Measurements from ENCODE around the gene MYBPHL. TPM values are rescaled to one million over a fixed set of nuclear protein-coding genes. Genes with fewer than 3 reads are reported as not detected.

Gene MYBPHL, protein sequence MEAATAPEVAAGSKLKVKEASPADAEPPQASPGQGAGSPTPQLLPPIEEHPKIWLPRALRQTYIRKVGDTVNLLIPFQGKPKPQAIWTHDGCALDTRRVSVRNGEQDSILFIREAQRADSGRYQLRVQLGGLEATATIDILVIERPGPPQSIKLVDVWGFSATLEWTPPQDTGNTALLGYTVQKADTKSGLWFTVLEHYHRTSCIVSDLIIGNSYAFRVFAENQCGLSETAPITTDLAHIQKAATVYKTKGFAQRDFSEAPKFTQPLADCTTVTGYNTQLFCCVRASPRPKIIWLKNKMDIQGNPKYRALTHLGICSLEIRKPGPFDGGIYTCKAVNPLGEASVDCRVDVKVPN
- not detected for total RNA-seq

DNA sequence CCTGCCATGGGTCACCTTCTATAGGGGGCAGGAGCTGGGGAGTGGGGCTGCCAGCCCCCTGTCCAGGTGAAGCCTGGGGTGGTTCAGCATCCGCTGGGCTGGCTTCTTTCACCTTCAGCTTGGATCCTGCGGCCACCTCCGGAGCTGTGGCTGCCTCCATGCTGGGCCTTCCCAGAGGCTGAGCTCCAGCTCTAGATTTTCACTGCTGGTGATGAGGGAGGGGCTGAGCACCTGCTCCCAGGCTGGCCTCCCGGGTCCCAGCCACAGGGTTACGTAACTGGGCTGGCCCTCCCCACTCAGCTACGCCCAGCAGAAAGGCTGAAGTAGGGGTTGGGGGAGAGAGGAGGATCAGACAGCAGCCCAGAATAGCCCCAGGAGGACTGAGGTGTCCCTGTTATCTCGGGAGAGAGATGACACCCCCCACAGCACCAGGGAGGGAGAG lies at the start of gene MYBPHL:
Gene MYBPHL (minus strand): TSS at position 180 of the 442 bp plus-strand sequence. CDS start 20 bp downstream, at position 160.
- DNase-seq (ENCODE audit: low spot score): no peak

DNA sequence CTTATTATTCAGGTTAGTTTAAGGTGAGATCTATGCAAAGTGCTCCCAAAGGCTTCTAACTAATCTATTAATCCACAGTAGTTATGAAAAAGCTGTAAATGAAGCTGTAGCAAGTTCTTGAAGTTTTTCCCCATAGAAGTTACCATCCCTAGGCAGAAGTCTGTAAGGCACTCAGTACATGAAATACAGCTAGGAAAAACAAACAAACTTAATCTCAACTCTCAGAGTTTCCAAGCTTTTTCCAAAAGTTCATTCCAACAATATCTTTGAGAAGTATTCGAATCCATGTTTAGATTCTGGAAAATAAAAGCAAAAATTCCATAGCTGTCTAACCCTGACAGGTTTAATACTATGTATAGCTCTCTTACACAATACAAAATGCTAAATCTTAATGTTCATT lies 49.7 kb upstream of the MYBPHL start:
- DNase-seq (ENCODE audit: low spot score): no peak

DNA sequence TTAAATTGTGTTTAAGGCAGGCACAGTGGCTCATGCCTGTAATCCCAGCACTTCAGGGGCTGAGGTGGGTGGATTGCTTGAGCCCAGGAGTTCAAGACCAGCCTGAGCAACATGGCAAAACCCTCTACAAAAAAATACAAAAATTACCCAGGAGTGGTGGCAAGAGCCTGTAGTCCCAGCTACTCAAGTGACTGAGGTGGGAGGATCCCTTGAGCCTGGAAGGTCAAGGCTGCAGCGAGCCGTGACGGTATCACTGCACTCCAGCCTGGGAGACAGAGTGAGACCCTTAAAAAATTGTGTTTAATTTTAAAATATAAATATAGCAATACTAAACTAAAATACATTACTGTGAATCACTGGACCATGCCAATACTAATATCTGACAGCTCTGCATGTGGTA lies 48.1 kb upstream of the MYBPHL start:
- no peak for DNase-seq (ENCODE audit: low spot score)

DNA sequence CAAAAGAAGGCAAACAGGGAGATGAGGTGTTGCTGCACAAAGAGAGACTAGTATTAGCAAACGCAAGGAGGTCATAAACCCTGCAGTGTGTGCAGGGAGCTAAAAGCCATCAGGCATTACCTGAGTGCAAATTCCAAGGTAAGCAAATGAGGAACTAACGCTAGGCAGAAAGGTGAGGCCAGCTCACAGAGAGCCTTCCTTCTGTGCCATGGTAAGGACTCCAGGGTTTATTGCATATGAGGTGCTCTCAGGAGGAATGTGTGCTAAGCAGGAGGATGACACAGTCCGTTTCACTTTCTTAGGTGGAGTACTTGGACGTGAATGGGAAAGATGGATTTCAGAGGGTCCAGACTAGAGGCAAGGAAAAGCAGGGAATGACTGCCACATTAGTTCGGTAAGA lies 44.6 kb upstream of the MYBPHL start:
- DNase-seq (ENCODE audit: low spot score): no peak

DNA sequence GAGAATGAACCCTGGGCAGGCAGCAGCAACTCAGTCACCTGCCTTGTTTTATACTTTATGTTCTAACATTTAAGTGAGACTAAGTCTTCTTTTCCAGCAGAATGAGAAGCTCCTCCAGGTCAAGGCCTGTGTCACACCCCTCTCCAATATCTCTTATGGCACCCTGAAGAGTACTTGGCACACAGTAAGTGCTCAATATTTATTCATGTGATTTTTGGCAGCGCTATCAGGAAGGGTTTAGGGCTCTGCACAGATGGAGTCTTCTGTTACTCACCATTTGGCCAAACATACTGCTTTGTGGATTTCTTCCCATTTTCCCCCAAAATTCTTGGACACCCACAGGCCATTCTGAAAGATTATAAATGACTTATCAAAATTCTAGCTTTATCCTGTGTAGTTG lies 43.8 kb upstream of the MYBPHL start:
- DNase-seq (ENCODE audit: low spot score): no peak

DNA sequence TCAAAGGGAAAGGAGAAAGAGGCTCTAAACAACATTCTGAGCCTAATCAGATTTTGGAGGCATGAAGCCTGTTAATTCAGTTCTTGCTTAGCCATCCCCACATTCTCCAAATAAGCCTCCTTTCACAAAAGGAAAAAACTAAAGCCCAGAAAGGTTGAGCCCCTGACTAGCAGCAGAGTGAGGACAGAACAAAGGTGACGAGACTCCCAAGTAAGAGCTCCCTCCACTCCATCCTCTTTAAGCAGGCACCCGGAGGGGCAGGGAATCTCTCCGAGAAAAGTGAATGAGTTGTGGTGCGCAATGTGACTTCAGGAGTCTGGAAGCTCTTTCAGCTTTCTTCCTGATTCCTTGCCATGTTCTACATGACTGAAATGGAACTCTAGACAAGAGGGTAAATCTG lies 43.4 kb upstream of the MYBPHL start:
- no peak for DNase-seq (ENCODE audit: low spot score)

DNA sequence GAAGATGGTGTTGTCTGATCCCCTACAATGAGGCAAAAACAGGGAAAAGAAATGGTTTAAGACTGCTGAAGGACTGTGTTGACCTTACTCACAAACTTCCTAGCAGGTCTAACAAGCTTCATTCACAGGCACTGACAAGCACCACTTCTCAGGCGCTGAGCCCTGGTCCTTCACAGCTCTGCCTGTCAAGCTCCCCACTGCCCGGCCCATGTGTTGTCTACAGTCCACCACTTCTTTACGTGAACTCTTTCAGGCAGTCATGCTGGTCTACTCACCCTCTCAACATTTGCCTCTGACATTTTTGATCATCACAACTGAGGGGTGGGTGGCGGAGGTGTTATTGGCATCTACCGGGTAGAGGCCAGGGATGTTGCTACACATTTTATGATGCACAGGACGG lies 40.7 kb upstream of the MYBPHL start:
- no peak for DNase-seq (ENCODE audit: low spot score)

DNA sequence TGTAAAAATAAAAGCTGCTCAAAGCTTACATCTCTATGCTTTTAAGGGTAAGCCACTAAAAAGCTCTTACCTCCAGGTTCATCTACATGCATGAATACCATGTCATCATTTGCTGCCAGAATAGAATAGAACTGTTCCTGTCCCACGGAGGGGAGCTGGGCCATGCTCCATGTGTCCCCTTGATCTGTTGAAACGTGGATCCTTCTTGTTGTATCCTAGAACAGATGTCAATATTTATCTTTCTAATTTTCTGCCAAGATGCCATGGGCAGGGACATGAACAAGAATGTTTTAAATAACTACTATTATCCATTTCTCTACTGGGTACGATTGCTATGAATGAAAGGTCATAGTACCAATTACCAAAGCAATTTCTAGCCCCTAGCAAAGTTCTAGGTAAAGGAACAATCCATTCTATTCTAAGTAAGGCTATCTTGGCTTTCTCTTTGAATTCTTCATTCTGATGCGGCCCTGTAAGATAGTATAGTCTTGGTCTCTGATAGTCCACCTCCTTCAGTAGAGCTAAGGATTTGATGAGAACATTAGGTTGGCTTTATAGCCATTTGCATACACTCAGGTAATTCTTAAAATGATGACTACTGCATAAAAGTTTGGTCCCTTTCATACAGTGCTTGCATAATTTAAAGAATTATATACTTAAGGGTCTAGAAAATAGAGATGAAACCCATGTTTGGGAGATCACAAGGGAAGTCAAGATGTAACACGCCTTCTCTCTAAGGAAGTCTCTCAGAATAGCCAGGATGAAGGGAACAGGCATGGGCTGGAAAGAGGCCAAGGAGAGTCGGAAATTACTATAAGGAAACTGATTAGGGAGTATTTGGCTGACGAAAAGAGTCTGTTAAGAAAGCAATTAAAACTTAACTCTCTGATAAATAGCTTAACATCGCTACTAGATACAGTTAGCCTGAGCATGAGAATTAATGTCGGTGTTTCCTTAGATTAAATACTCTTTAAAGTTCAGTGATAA lies 35.4 kb upstream of the MYBPHL start:
- DNase-seq (ENCODE audit: low spot score): no peak

DNA sequence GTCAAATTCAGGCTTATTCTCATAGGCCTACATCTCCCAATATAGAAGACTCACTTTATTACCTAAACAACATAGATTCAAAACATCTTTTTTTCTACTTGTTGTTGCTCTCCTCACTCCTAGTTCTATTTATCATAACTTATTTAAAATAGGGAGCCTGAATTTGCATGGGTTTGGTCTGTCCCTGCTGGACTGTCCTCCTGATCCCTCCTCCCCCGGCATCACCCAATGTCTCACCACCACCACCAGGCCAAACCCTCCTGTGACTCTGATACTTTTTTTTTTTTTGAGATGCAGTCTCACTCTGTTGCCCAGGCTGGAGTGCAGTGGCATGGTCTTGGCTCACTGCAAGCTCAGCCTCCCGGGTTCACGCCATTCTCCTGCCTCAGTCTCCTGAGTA lies 31.8 kb upstream of the MYBPHL start:
- DNase-seq (ENCODE audit: low spot score): no peak

DNA sequence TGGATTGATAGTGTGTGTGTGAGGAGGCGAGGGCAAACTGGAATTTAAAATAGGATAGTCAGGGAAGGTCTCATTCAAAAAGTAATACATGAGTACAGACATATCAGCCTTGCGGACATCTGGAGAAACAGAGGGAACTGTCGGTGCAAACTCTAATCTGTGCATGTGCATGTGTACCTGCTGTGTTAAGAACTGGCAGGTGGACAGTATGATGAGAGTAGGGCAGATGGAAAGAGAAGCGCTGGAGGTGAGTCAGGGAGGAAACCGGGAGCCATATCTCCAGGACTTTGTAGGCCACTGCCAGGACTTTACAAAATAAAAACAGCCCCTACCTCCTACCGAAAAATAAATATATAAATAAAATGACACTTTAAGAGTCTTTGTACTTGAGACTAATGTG lies 31.3 kb upstream of the MYBPHL start:
- no peak for DNase-seq (ENCODE audit: low spot score)

DNA sequence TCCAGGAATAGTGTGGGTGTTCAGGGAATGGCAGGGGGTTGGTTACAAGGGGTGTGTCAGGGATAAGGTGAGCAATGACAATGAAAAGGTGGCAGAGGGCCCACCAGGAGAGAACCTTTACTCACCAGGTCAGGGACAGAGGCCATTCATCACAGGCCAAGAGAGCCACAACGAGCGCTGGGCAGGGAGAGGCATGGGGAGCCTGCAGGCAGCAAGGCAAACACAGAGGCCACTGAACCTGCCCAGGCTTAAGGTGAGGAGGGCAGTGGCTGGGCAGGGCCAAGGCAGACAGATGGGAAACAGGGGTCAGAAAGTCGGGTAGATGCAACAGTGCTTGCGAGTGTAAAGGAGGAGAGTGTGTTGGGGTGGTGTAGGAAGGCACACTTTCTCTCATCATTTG lies 28.3 kb upstream of the MYBPHL start:
- no peak for DNase-seq (ENCODE audit: low spot score)

DNA sequence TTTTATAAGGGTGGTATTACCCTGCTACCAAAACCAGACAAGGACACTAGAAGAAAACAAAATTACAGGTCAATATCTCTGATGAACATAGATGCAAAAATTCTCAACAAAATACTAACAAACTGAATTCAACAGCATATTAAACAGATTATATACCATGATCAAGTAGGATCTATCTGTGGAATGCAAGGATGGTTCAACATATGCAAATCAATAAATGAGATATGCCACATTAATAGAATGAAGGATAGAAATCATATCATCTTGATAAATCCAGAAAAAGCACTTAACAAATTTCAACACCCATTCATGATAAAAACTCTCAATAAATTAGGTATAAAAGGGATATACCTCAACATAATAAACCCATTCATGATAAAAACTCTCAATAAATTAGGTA lies 24.3 kb upstream of the MYBPHL start:
- no peak for DNase-seq (ENCODE audit: low spot score)

DNA sequence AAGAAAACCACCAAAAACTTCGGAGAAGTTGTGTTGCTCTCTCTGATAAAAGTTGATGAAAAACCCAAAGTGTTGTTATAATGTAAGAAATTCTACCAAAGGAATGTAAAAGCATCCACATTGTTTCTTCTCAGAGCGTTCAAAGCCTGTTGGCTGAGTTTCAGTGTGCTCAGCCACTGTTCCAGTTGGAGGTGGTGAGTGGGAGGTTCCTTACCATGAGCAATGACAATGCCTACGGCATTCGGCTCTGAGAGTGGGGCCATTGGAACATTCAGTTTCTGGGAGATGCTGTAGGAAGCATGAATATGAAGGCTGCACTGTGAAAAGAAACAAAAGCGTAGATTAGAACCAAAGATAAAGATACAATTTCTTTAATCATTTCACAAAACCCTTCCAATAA lies 20.5 kb upstream of the MYBPHL start:
- DNase-seq (ENCODE audit: low spot score): no peak

DNA sequence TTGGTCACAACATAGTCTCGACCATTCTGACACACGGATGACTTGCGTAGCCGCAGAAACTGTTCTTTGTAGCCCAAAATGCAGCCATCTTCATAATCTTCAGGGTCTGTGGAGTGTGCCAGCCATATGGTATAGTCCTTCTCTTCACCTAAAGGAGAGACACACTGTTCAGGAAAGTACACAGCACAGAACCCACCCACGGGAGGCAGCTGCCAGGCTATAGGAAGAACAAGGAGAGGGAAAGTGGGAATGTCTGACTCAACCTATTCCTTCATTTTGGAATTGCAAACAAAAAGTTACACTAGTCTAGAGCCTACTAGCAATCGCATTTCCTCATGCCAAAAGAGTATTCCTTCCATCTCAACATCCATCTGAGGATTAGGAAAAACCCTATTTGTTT lies 16.2 kb upstream of the MYBPHL start:
- no peak for DNase-seq (ENCODE audit: low spot score)

DNA sequence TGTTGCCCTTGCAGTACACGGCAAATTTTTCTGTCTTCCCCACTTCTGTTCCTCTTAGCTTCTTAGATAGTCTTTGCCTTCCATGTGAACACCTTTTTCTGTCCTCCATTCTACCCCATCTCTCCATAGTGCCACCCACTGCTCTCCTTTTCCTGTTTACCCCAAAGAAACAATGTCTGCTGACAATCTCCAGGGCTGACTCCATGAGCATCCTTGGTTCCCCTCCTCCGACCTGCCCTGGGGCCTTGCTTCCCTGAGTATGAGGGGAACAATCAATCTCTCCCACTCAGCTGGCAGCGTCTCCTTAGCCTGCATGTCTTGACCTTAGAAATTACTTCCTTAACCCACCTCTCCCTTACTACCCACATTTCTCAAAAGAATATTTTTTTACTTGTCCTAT lies 12.3 kb upstream of the MYBPHL start:
- DNase-seq (ENCODE audit: low spot score): no peak

DNA sequence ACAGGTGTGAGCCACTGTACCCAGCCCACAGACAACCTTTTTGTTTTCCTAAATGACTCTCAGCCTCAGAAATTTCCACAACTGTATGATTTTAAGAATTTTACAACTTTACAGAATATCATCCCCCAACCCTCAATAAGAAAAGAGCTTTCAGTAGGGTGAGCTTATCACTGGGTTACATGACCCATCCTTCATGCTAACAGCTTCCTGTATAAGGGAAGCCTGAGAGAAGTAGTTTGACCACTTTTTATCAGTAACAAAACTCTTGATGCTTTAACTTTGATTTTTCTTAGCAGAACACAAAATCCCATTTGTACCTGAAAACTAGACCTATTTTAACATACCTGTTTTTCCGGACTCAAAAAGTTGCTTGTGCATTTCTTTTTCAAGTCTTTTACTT lies 9.7 kb upstream of the MYBPHL start:
- DNase-seq (ENCODE audit: low spot score): no peak

DNA sequence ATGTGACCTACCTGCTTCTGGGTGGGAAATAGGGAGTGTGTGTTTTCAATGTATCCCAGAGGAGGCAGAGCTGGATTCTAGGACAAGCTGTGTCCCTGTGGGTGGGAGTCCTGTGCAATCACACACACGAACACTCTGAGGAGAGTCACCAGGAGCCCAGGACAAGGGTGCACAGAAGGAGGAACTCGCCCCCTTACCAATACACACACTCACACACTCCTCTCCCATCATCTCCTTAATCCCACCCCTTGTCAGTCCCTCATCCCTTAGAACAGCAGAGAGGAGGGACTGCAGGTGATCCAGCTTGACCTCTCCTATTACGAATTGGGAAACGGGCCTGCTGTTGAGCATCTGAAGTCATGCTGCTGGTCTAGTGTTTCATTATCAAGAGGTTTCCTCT lies 8.5 kb upstream of the MYBPHL start:
- DNase-seq (ENCODE audit: low spot score): no peak

DNA sequence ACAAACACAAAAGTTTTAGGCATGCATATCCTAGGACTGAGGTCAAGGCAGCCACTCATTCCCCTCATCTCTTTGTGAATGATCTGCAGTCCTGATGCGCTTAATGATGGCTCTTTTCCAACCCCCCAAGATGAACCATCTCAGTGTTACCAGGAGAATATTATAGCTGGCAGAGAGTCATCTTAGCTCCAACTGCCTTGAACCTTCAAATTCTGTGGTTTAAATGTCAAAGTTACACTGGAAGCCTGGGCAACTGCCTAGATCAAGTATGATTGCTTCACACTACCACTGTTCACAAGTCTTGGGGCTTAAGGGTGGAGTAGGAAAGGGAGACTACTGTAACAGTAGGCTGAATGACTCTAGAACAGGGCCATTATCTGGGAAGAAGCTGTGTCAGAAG lies 8.0 kb upstream of the MYBPHL start:
- DNase-seq (ENCODE audit: low spot score): no peak

DNA sequence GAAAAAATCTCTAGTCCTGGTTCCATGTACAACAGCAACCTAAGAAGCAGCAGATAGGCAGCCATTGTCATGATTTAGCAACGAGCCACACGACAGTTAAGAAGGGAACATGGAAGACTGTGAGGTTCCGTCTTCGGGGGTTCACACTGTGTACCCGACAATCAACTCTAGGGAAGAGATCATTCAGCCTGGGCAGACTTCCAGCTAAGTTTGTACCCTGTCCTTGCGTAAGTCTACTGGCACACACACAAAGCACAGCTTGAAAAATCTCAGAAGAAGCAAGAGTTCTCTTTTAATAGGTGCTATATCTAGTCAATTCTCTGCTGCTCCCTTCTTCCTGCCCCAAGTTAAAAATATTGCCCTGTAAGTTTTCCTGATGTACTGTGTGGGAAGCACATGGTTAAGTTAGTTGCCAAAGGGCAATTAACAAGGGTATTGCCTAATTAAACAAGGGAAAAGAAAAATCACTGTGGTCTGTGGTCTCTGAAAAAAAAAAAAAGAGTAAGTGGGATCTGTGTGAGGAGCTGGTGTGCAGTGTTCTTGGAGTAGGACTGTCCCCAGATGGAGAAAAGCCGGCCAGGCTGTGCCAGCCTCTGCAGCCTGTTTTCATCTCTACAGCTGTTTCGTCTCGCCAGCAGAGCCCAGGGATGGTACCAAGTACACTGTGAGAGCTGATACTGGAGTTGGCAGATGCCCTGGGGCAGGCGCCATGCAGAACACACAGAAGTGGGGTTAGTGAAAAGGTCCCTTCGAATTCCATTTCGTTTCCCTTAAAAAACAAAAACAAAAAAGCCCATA lies 6.4 kb upstream of the MYBPHL start:
- DNase-seq (ENCODE audit: low spot score): no peak

DNA sequence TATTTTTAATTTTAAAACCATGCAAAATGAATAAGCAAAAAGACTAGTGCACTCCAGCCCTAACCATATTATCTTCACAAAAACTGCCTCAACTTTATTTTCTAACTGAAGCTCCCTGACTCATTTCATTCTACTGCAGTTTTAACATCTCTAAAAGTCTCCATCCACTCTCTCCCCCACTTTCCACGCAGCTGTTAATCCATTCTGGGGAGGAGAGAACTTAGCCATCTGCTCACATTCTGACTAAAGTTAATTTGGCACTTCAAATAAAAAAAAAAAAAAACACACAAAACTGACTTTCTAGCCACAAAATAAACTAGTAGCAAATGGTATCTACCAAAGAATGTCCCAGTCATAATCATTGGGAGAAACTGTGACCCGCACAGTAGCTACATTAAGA lies 5.4 kb upstream of the MYBPHL start:
- DNase-seq (ENCODE audit: low spot score): no peak

DNA sequence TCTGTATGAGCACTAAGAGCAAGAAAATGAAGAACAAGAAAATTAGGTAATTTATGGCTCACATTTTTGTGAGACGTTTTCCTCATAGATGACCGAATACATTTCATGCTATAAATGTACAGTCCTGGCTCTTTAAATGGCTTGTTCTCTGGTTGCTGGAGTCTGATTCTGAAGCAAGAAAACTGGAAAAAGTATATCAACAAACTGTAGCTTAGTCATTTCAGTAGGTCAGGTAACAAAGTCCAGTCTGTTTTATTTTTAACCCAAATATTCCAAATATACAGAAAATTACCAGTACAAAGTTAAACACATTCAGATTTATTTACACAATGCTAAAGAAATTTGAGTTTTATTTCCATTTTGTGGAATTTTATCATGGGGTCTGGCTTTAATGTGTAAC lies 2.5 kb upstream of the MYBPHL start:
- DNase-seq (ENCODE audit: low spot score): no peak

Data from ureter (tissue), 1 donor.